H1 (cell line): ENCODE data around the gene DNAJC5G. TPM values are rescaled to one million over a fixed set of nuclear protein-coding genes. Genes with fewer than 3 reads are reported as not detected.

ENCODE experiments used
- BCL11A ChIP-seq, 2 experiments: IDR thresholded peaks; one replicate each; pipeline ENCODE4 v1.6.1; 2011; ENCODE audit warnings: low read depth in 2 of 2, low read length in 2 of 2, mild to moderate bottlenecking in 2 of 2
- CBX5 ChIP-seq: fragments of 300-800, 300-1000 bp; sonication (generic); IDR thresholded peaks from 2 replicates; pipeline ENCODE4 v1.7.1; 2016; ENCODE audit warnings: antibody characterized with exemption, low read length, low read depth
- CBX8 ChIP-seq: fragments of 300-800, 300-1000 bp; sonication (generic); IDR thresholded peaks from 2 replicates; pipeline ENCODE4 v1.7.1; 2016; ENCODE audit warnings: low read depth, low read length, borderline replicate concordance
- EGR1 ChIP-seq: IDR thresholded peaks from 2 replicates; pipeline ENCODE4 v1.6.1; 2011; ENCODE audit warnings: low read depth, low read length, borderline replicate concordance
- EP300 ChIP-seq, 2 experiments: IDR thresholded peaks; 1 replicate in 1 of 2; 2 replicates in 1 of 2; pipeline ENCODE4 v1.6.1; 2011 to 2012; ENCODE audit warnings: low read depth in 2 of 2, low read length in 2 of 2, mild to moderate bottlenecking in 2 of 2, borderline replicate concordance in 1 of 2, inconsistent platforms in 1 of 2, moderate library complexity in 1 of 2
- EZH2 ChIP-seq: fragments of 200-600 bp; sonication (generic); IDR thresholded peaks from 2 replicates; pipeline ENCODE4 v1.7.1; 2012; ENCODE audit warnings: low read depth, mild to moderate bottlenecking, moderate library complexity, low read length, inconsistent platforms; ENCODE audit not compliant: severe bottlenecking
- FOSL1 ChIP-seq: IDR thresholded peaks from 2 replicates; pipeline ENCODE4 v1.6.1; 2011; ENCODE audit warnings: mild to moderate bottlenecking, low read depth, low read length, moderate library complexity; ENCODE audit not compliant: insufficient read depth
- GABPA ChIP-seq: IDR thresholded peaks from 2 replicates; pipeline ENCODE4 v1.6.1; 2011; ENCODE audit warnings: mild to moderate bottlenecking, low read length, moderate library complexity, borderline replicate concordance; ENCODE audit not compliant: insufficient read depth
- GTF2F1 ChIP-seq: IDR thresholded peaks from 2 replicates; pipeline ENCODE4 v1.6.1; 2012; ENCODE audit warnings: low read depth, low read length, improper control_type of control experiment, borderline replicate concordance
- HDAC2 ChIP-seq, 2 experiments: fragments of 300-600 bp in 1 of 2; sonication (generic) in 1 of 2; IDR thresholded peaks; 2 replicates each; pipeline ENCODE4 v1.6.1; 2011 to 2012; ENCODE audit warnings: low read depth in 2 of 2, low read length in 2 of 2, mild to moderate bottlenecking in 2 of 2, moderate library complexity in 2 of 2, borderline replicate concordance in 1 of 2, inconsistent platforms in 1 of 2
- JUN ChIP-seq: IDR thresholded peaks from 2 replicates; pipeline ENCODE4 v1.6.1; 2011; ENCODE audit warnings: low read depth, mild to moderate bottlenecking, improper control_type of control experiment, low read length
- KDM1A ChIP-seq: fragments of 200-600, 300-600 bp; sonication (generic); IDR thresholded peaks from 2 replicates; pipeline ENCODE4 v1.7.1; 2016; ENCODE audit warnings: mild to moderate bottlenecking, low read length, borderline replicate concordance
- KDM4A ChIP-seq: IDR thresholded peaks from one replicate; pipeline ENCODE4 v1.7.1; 2012; ENCODE audit warnings: low read depth, mild to moderate bottlenecking, moderate library complexity, low read length, inconsistent platforms; ENCODE audit not compliant: severe bottlenecking
- MAFK ChIP-seq: IDR thresholded peaks from 2 replicates; pipeline ENCODE4 v1.6.1; 2012; ENCODE audit warnings: low read depth, mild to moderate bottlenecking, improper control_type of control experiment, low read length
- PHF8 ChIP-seq: fragments of 200-600 bp; sonication (generic); conservative IDR thresholded peaks from 2 replicates; pipeline ENCODE4 v1.7.1; 2012; ENCODE audit warnings: low read depth, mild to moderate bottlenecking, inconsistent platforms, low read length, moderate library complexity
- POLR2A ChIP-seq, 2 experiments: IDR thresholded peaks; 1 replicate in 1 of 2; 2 replicates in 1 of 2; pipeline ENCODE4 v1.6.1; 2011; ENCODE audit warnings: low read depth in 2 of 2, low read length in 2 of 2, mild to moderate bottlenecking in 2 of 2; ENCODE audit errors: control extremely low read depth in 1 of 2
- POU5F1 ChIP-seq: IDR thresholded peaks from 2 replicates; pipeline ENCODE4 v1.6.1; 2011; ENCODE audit warnings: low read depth, mild to moderate bottlenecking, low read length, moderate library complexity
- RFX5 ChIP-seq: IDR thresholded peaks from 2 replicates; pipeline ENCODE4 v1.6.1; 2011; ENCODE audit warnings: low read depth, low read length, improper control_type of control experiment, borderline replicate concordance
- RXRA ChIP-seq: IDR thresholded peaks from 2 replicates; pipeline ENCODE4 v1.6.1; 2011; ENCODE audit warnings: low read depth, mild to moderate bottlenecking, low read length, moderate library complexity; ENCODE audit not compliant: insufficient read depth
- SAP30 ChIP-seq: fragments of 300-600 bp; sonication (generic); IDR thresholded peaks from 2 replicates; pipeline ENCODE4 v1.7.1; 2012; ENCODE audit warnings: low read length, moderate library complexity, mild to moderate bottlenecking, inconsistent platforms; ENCODE audit not compliant: insufficient read depth, insufficient replicate concordance
- SIN3A ChIP-seq, 2 experiments: IDR thresholded peaks in 1 of 2; conservative IDR thresholded peaks in 1 of 2; 2 replicates each; pipeline ENCODE4 v1.6.1; 2011 to 2012; ENCODE audit warnings: low read length in 2 of 2, improper control_type of control experiment in 1 of 2, low read depth in 1 of 2, mild to moderate bottlenecking in 1 of 2
- TEAD4 ChIP-seq: IDR thresholded peaks from 2 replicates; pipeline ENCODE4 v1.6.1; 2012; ENCODE audit warnings: low read depth, low read length, inconsistent platforms, mixed read lengths
- polyA plus RNA-seq, 7 experiments: library from polyadenylated mRNA; depleted of rRNA in 3 of 7; stranded (reverse) in 5 of 7; unstranded in 2 of 7; fragments of >200 nt in 5 of 7; fragments of 200-250 nt in 2 of 7; gene quantifications; 1 replicate in 5 of 7; 2 replicates in 1 of 7; 4 replicates in 1 of 7; pipeline versions ENCODE4 v1.2.1 to v1.2.3, GENCODE V29; 2011 to 2013; ENCODE audit warnings: missing spikeins in 2 of 7, mixed read lengths in 2 of 7
- total RNA-seq: library from RNA; stranded (reverse); fragmentation: NEBNext Ultra II Directional; extraction: Animal tissue kit (Norgen Biotek cat#: 25700); gene quantifications from 2 replicates; pipeline ENCODE4 v1.2.1, GENCODE V29; 2021

DNAJC5G gene
- total and polyA plus RNA-seq, 2 of the 8 experiments (the other 6 are each of a cell fraction or from before 2014, with no cell fraction given) = 0.83 to 1.4 TPM

- TF ChIP-seq SIN3A (conservative IDR thresholded peaks at IDR 0.05 in 1 of 2, IDR thresholded peaks at IDR 0.05 in 1 of 2; ENCODE audit: low read depth in 1 of 2, low read length in 2 of 2) (peak in 1 of 2 experiments; percentile 80; a peak in 1 of 4 replicates), EGR1 (no peak), MAFK (no peak), BCL11A (IDR thresholded peaks at IDR 0.05; ENCODE audit: low read depth in 2 of 2, low read length in 2 of 2) (no peak), KDM1A (no peak), JUN (no peak), GTF2F1 (peak; percentile 73; the same call in 1 of the 2 replicates), RFX5 (no peak), KDM4A (peak; percentile 53), POU5F1 (no peak), SAP30 (peak; percentile 71), EZH2 (no peak), PHF8 (peak; percentile 90), EP300 (IDR thresholded peaks at IDR 0.05; ENCODE audit: borderline replicate concordance in 1 of 2, low read depth in 2 of 2, low read length in 2 of 2) (no peak), TEAD4 (no peak), RXRA (no peak), POLR2A (IDR thresholded peaks at IDR 0.05; ENCODE audit: control extremely low read depth in 1 of 2, low read depth in 2 of 2, low read length in 2 of 2) (peak; percentile 91 to 98), GABPA (peak; percentile 82; the same call in 1 of the 2 replicates), CBX5 (no peak), HDAC2 (IDR thresholded peaks at IDR 0.05; ENCODE audit: borderline replicate concordance in 1 of 2, low read depth in 2 of 2, low read length in 2 of 2) (no peak), FOSL1 (no peak), CBX8 (no peak)
Measured at GRCh38 chr2:27322766-27323595, 47.7 kb downstream of the DNAJC5G start, which contains the start of gene MPV17 (continued).
